NB4 (cell line): ENCODE data around the gene DNAI1.

ENCODE experiments used
- DNase-seq: peaks from one replicate; pipeline ENCODE4 v3.0.0; 2010; ENCODE audit warnings: low read depth
- H3K4me3 ChIP-seq: one replicate; pipeline ENCODE4 v1.5.1; 2011; ENCODE audit warnings: mild to moderate bottlenecking, low read depth, low read length, moderate library complexity
- MYC ChIP-seq: IDR thresholded peaks from 2 replicates; pipeline ENCODE4 v1.6.1; 2011; ENCODE audit warnings: low read depth, low read length
- POLR2A ChIP-seq: IDR thresholded peaks from 2 replicates; pipeline ENCODE4 v1.6.1; 2011; ENCODE audit warnings: mild to moderate bottlenecking; ENCODE audit not compliant: insufficient read length; ENCODE audit errors: extremely low read depth
- TF ChIP-seq, protein P1 (sequence below): IDR thresholded peaks from 2 replicates; pipeline ENCODE4 v1.6.1; 2011; ENCODE audit warnings: low read depth, low read length
- TF ChIP-seq, protein P2 (sequence below): IDR thresholded peaks from one replicate; pipeline ENCODE4 v1.5.1; 2012; ENCODE audit warnings: low read depth, low read length

DNAI1 gene

DNA sequence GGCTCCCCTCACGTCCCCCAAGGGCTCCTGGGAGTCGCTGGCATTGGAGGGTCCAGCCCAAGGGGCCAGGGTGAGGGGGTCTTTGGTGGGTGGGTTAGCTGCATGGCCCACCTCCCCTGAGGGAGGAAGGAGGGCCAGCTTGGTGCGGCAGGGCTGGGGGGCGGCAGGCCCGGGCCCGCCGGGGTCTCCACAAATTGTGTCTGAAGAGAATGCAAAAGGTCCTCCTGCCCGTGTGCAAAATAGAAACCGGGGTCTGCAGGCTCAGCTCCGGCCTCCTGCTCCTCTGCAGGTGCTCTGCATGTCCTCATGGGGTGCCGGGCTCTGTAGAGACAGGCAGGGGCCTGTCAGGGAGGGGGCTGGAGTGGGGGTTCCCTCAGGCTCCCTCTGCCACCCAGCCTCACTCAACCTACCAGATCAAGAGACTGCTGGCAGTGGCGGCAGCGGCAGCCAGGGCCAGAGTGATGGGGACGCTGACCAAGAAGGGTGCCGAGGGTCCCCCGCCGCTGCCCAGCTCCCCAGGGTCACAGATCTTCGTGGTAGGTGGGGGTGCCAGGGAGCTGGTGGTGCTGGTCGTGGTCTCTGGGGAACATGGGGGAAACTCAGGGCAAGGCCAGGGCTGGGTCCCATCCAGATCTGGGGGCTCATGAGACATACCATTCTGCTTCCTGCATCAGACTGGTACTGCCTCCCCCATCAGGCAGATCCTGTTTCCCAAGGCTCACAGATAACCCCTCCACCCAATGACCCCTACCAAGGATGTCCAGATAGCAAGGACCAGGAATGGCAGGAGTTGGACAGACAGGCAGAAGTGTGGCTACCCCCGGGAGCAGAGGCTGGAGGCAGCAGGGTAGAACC lies 93.4 kb downstream of the DNAI1 start:
- no peak overlapping the region for H3K4me3 ChIP-seq
- TF ChIP-seq, protein P1, sequence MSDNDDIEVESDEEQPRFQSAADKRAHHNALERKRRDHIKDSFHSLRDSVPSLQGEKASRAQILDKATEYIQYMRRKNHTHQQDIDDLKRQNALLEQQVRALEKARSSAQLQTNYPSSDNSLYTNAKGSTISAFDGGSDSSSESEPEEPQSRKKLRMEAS: no peak
- TF ChIP-seq, protein P2, sequence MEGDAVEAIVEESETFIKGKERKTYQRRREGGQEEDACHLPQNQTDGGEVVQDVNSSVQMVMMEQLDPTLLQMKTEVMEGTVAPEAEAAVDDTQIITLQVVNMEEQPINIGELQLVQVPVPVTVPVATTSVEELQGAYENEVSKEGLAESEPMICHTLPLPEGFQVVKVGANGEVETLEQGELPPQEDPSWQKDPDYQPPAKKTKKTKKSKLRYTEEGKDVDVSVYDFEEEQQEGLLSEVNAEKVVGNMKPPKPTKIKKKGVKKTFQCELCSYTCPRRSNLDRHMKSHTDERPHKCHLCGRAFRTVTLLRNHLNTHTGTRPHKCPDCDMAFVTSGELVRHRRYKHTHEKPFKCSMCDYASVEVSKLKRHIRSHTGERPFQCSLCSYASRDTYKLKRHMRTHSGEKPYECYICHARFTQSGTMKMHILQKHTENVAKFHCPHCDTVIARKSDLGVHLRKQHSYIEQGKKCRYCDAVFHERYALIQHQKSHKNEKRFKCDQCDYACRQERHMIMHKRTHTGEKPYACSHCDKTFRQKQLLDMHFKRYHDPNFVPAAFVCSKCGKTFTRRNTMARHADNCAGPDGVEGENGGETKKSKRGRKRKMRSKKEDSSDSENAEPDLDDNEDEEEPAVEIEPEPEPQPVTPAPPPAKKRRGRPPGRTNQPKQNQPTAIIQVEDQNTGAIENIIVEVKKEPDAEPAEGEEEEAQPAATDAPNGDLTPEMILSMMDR: no peak
- no peak for TF ChIP-seq POLR2A
- no peak for DNase-seq

DNA sequence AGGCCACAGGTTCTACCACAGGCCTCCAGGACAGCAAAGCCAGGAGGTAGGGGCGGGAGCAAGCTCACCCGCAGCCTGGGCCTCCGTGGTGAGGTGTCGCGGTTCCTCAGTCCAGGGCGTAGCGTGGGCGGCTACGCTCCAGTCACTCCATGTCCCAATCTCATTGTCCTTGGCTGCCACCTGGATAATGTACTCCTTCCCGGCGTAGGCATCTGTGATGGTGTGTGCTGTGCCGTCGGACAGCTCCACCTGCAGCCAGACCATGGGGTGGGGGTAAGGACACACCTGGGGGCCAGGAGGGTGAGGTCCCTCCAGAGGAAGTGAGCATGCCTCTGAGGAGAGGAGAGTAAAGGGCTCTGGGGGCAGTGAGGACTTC lies 94.0 kb downstream of the DNAI1 start:
- no peak for DNase-seq
- TF ChIP-seq, protein P2: no peak
- no peak for TF ChIP-seq MYC
- no peak for TF ChIP-seq POLR2A
- TF ChIP-seq, protein P1: no peak

DNA sequence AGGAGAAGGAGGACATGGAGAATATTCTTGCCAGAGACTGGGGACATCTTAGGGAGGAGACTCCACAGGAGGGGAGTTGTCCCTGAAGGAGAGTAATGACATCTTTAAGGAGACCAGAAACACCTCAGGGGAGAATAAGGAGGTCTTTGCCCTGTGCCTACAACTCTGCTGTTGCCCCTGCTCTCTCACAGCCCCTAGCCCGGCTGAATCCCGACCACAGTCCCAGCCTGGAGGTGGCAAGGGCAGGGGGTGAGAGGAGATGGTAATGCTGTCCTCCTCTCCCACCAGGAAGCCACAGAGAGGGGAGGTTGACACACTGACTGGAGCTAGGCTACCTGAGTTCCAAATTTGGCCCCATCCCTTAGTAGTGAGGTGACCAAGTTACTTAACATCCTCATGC lies 94.4 kb downstream of the DNAI1 start:
- no peak for DNase-seq
- no peak overlapping the region for H3K4me3 ChIP-seq

More for the DNA sequence above, 94.0 kb downstream of the DNAI1 start:
- H3K4me3 ChIP-seq: no peak overlapping the region

DNA sequence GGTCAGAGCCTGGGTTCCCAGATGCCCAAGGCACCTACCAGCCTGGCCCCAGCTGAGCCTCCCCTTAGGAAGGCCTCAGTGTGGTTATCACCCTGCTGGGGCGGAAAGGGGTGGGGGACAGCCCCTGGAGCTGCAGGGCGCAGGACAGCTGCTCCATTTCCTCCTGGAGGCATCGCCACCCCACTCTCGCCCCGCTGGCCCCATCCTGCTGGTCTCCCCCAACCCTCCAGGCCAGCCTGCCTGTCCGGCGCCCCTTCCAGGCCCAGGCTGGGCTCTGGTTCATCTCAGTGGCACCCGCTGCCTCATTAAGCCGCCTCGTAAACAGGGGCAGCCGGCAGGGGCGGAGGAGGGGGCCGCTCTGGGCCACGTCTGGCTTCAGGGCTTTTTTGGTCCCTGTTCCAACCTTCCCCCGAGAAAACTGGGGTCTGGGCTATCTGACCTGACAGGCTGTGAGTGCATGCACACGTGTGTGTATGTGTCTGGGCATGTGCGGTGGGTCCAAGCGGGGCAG lies 95.0 kb downstream of the DNAI1 start:
- TF ChIP-seq, protein P1: no peak
- TF ChIP-seq POLR2A (no peak), MYC (no peak)
- TF ChIP-seq, protein P2: no peak
- DNase-seq: no peak
- H3K4me3 ChIP-seq: no peak overlapping the region

More for the DNA sequence above, 94.4 kb downstream of the DNAI1 start:
- TF ChIP-seq MYC (no peak), POLR2A (no peak)
- TF ChIP-seq, protein P1: no peak
- TF ChIP-seq, protein P2: no peak

DNA sequence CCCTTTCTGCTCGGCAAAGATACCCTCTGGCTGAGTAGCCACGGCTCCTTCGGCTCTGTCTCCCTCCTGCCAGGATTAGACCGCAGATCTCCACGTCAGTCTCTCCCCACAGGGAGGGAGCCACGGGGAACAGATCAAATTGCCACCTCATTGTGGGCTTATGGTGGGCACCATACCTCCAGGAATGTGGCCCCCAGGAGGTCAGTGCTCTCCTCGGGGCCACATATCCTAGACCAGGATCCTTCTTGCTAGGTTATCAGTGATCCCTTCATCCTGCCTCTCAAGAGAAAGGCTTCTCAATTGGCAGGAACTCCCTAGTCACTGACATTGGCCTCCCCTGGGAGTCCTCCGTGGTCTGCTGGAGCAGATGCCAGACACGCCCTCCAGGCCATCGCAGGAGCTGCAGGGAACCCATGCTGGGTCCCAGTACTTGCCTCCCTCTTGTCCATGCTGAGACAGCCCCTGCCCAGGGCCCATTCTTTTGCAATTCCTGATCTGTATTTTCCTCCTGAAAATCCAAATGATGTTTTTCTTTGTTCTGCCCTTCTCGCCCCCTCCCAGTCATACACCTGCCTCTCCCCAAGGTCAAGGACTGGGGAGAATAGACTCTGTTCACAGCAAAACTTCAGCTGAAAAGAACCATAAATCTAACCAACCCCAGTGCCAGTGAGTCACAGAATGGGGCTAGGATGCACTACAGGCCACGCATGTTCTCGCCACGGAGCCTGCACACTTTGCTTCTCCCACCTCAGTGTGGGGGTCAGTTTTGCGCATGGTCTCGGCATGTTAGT lies 95.8 kb downstream of the DNAI1 start:
- no peak for TF ChIP-seq POLR2A
- TF ChIP-seq, protein P2: peak; percentile 4
- no peak overlapping the region for H3K4me3 ChIP-seq
- DNase-seq: peak; percentile 87
